Dermis blood vessel endothelial cell (primary cell): Measurements from ENCODE around the gene ZNF587. TPM values are rescaled to one million over a fixed set of nuclear protein-coding genes. Genes with fewer than 3 reads are reported as not detected.
"Not testable (repeated sequence)": the region's sequence is repeated elsewhere in the genome, so short reads cannot be mapped to it uniquely, and the experiment has no call there.

ENCODE experiments used
- DNase-seq: peaks from one replicate; pipeline ENCODE4 v3.0.0; 2010
- total RNA-seq: library from RNA; depleted of rRNA; stranded (reverse); fragments of >200 nt; gene quantifications from 2 replicates; pipeline ENCODE4 v1.2.3, GENCODE V29; 2014

ZNF587 gene
- total RNA-seq, result 29.4 and 36.3 TPM in 2 replicates

DNA sequence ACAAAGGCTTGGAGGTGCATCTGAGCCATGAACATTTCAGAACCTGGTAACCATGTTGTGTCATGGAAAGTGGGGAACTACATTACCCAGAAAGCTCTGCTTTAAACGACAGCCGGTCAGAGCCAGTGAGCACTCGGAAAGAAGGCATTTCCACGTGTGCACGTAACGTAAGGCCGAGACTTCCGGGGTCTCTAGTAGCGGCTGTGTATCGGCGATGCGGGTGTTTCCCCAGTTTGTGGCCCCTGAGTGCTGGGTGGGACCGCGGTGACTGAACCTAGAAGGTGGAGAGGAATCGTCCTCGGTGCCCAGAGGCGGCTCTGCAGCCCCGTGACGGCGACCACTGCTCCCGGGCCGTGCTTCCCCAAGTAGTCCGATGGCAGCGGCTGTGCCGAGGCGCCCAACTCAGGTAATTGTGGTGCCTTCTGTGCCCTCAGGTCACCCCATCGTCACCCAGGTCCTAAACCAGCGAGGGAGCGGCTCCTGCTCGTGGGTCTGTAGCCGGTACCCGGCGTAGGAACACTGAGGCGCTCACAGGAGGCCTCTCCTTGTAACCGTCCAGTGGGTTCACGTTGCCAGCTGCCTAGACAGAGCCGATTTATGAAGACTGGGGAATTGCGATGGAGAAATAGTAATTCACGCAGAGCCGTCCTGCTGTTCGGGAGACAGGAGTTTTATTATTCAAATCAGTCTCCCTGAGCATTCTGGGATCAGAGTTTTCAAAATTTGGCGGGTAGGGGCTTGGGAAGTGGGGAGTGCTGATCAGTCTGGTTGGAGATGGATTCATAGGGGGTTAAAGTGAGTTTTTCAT is at the start of gene ZNF587:
ZNF587 (plus strand) TSS at position 194 of the 808 bp plus-strand sequence; CDS start at position 374, 180 bp downstream.
- DNase-seq, result peak; percentile 88

DNA sequence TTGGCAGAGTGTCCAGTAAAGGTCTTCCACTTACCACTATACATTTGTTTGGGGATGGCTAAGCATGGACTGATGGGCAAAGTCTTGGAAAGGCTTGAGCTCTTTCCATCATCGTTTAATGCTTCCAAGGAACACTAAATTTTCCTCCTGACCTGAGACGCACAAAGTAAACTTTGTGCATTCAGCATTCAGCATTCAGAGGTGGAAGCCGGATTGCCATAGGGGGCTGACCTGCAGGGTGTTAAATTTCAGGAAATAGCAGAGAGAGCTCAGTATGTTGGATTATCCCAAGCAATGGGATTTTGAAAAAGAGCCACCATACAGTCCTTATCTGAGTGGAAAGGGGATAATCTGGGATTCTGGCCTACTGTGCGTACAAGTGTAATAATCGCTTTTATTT is 49.0 kb upstream of the ZNF587 start:
- DNase-seq, result no peak

DNA sequence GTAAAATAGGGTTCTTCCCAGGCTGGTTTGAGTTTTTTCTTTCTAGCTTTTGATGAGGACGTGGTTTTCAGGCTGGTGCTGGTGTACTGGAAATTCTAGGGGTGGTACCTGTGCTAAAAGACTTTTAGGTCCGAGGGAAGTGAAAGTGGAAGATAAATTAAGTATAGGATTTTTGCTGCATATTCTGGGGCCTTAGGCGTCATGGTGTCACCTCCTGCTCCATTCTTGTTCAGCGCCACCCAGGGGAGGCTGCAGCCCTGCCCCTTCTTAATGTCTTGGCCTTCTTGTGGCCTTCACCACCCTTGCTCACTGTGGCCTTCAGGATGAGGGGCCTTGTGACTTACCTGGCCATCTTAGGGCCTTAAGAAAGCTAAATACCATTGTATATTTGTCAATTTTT is 47.4 kb upstream of the ZNF587 start:
- no peak for DNase-seq

DNA sequence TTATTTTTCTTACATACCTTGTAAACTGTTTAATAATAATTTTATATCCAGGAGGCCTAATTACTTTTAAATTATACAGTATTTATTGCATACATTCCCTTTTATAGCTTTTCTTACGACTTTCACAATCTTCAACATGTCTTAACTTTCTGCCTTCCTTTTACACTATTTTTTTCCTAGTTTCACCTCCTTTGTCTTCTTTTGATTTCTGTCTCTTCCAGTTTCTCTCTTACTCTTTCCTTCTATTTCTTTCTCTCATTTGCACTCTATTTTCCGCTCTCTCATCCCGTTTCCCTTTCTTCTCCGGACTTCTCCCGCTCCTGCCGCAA is 46.4 kb upstream of the ZNF587 start:
- DNase-seq, result no peak

DNA sequence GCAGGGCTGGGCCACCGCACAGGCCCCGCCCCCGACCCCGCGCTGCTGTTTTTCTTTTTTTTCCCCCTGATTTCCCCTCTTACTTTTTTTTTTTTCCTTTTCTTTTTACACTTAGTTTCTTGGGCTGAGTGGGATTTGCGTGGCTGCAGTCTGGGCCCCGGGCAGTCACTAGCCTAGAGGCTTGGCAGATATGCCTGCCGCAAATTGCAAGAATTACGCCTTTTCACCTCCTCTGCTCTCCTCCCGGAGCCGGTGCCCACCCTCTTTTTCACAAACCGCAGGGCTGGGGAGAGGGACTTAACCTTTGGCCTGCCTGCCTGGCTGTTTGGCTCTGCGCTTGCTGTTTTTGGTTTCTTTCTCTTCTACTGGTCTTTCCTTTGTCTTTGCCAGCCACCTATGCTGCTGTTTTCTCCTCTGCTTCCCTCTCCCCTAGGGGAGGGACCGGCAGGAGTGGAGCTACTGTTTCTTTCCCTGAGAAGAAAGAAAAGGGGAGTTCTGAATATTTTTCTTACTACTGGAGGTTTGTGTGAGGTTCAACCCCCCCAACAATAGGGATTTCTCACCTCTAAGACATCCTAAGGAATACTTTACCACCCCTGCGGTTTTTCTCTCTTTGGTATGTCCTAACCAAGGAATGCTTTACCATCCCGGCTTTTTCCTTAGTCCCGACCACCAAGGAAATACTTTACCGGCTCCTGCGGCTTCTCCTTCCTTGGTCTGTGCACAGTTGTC is 45.9 kb upstream of the ZNF587 start:
- DNase-seq, result peak; percentile 58

DNA sequence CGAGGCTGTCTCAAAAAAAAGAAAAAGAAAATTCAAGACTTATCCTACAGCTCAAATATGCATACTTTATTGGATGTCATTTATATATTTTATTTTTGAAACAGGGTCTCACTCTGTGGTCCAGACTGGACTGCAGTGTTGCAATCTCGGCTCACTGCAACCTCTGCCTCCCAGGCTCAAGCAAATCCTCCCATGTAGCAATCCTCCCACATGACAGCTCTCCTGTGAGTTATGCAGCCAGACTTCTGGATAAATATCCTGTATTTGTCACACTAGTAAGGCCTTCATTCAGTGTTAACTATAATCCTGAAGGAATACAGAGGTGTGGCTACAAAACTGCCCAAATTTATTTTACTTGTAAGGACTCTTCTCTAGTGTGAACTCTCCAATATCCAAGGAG is 42.1 kb upstream of the ZNF587 start:
- DNase-seq, result no peak

DNA sequence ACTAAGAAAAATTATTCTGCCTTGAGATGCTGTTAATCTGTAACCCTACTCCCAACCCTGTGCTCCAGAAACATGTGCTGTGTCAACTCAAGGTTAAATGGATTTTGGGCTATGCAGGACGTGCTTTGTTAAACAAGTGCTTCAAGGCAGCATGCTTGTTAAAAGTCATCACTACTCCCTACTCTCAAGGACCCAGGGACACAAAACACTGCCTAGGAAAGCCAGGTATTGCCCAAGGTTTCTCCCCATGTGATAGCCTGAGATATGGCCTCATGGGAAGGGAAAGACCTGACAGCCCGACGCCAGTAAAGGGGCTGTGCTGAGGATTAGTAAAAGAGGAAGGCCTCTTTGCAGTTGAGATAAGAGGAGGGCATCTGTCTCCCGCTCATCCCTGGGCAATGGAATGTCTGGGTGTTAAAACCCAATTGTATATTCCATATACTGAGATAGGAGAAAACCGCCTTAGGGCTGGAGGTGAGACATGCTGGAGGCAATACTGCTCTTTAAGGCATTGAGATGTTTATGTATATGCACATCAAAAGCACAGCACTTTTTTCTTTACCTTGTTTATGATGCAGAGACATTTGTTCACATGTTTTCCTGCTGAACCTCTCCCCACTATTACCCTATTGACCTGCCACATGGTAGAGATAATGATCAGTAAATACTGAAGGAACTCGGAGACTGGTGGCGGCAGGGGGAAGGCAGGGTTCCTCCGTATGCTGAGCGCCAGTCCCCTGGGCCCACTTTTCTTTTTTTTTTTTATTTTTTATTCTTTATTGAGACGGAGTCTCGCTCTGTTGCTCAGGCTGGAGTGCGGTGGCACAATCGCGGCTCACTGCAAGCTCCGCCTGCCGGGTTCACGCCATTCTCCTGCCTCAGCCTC is 39.0 kb upstream of the ZNF587 start:
- not testable (repeated sequence) for DNase-seq

DNA sequence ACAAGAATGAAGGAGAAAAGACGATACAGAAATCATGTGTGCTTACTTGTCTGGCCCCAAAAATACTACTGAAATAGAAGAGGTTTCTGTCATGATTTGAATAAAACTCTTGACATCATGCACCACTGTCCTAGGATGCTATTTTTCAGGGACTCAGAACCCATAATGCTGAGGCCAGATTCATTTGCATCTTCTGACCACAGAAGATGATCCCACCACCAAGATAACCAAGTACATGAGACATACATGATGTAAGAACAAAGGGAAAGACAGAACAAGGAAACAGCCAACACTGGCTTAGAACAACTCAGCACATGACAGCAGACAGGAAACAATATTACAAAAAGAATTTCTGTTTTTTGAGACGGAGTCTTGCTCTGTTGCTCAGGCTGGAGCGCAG is 37.4 kb upstream of the ZNF587 start:
- no peak for DNase-seq

DNA sequence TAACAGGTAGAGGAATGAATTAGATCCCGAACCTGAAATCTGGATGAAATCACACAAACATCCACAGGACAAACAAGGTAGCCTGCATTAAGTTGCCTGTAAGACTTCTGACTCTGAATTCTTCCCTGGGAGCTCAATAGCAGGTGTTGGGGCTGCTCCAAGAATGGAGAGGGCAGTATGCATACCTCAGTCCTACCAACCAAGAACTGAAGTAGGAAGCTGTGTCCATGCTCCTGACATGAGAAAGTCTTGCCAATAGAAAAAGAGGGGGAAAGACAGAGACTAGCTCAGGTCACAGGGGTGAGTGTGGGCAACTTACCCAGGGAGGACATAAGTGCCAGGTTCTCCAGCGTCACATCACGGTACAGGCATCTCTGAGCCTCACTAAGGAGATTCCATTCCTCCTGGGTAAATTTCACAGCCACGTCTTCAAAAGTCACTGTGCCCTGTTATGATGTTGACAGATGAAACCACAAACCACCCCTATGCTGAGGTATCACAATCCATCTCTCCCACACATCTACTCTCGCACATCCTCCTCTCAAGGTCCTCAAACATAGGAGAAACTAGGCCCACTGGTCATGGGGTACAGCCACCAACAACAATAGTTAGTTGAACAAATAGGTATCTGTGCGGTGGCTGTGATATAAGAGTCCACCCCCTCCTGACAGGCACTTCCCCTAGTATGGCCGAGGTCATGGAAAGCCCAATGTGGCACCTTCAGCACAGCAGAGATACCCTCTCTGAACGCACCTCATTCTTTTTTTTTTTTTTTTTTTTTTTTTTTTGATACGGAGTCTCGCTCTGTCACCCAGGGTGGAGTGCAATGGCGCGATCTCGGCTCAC is 36.5 kb upstream of the ZNF587 start:
- DNase-seq, result not testable (repeated sequence)

DNA sequence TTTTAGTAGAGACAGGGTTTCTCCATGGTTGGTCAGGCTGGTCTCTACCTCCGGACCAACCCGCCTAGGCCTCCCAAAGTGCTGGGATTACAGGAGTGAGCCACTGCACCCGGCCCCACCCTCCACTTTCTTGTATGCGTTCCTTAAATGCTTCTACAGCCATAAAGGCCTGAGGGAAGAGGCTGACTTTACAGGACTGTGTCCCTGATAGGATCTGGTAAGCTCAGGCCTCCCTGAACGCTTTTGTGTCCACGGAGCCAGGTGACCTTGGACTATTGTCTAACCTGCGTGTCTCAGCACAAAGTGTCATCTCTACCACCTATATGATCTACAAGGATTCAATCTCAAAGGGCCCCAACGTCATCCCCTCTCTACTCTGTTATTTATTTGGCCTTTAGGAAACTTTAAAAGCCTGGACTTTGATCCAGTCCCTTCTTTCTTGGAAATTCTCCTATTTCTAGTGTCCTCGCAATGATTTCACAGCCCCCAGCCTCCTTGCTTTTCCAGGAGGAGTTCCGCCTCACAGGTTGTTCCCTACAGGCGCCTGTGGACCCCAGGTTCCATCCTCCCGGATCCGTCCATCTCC is 35.6 kb upstream of the ZNF587 start:
- no peak for DNase-seq

DNA sequence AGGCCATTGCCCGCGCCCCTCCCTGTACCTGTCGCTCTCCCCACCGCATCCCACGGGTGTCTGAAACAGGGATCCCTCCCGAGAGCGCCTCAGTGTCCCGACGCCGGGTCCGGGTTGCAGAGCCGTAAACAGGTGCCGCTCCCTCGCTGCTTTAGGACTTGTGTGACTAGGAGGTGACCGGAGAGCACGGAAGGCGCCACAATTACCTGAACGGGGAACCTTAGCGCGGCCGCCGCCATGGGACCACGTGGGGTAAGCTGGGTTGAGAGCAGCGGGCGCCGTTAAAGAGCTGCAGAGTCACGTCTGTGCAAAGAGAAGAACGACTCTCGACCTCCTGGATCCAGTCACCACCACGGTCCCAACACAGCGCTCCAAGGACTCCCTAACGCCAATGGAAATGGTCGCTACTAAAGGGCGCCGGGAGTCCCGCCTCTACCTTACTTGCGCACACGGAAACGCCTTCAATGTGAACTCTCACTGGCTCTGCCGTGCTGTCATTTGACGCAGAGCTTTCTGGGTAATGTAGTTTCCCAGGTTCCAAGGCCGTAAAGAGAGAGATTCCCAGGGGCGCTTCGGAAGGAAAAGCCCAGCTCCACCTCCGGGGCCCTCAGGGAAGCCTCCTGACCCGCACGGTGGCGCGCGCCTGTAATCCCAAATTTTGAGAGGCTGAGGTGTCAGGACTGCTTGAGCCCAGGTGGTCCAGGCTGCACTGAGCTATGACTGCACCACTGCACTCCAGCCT is 35.0 kb upstream of the ZNF587 start, which contains the start of gene ZNF552:
ZNF552 (minus strand) TSS at position 409 of the 742 bp plus-strand sequence; CDS start at position 239, 170 bp downstream.
- peak; percentile 94 for DNase-seq

DNA sequence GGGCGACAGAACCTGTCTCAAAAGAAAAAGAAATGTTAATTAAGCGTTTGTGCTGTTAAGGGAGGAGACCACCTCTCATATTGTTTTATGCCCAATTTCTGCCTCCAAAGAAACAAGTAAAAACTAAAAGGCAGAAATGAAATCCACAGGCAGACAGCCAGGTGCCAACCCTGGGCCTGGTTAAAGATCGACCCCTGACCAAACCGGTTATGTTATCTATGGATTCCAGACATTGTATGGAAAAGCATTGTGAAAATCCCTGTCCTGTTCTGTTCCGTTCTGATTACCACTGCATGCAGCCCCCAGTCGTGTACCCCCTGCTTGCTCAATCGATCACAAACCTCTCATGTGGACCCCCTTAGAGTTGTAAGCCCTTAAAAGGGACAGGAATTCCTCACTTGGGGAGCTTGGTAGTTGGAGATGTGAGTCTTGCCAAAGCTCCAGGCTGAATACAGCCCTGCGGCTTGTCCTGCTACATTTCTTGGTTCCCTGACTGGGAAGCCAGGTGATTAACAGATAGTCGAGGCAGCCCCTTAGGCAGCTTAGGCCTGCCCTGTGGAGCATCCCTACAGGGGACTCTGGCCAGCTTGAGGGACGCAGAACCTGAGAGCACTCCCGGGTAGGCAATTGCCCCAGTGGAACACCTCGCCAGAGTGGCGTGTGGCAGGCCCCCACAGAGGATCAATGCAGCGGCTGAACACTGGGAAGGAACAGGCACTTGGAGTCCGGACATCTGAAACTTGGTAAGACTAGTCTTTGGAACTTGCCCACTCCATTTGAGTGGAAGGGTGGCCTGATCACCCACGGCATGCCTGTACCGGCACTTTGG is 34.2 kb upstream of the ZNF587 start:
- no peak for DNase-seq

DNA sequence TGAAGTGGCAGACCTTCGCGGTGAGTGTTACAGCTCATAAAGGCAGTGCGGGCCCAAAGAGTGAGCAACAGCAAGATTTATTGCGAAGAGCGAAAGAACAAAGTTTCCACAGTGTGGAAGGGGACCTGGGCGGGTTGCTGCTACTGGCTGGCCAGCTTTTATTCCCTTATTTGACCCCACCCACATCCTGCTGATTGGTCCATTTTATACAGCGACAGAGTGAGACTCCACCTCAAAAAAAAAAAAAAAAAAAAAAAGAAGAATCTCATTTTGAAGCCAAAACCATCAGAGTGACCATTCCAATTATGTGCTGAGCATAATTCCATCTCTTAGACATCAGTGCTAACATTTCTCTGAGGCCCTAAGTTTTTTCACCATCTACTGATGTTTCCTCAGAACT is 33.0 kb upstream of the ZNF587 start:
- DNase-seq, result no peak

DNA sequence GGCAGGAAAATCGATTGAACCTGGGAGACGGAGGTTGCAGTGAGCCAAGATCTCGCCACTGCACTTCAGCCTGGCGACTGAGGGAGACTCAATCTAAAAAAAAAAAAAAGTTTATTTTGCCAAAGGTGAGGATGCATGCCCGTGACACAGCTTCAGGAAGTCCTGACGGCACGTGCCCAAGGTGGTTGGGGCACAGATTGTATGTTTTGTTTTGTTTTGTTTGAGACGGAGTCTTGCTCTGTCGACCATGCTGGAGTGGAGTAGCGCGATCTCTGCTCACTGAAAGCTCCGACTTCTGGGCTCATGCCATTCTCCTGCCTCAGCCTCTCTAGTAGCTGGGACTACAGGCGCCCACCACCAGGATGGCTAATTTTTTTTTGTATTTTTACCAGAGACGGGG is 31.7 kb upstream of the ZNF587 start:
- DNase-seq, result no peak

DNA sequence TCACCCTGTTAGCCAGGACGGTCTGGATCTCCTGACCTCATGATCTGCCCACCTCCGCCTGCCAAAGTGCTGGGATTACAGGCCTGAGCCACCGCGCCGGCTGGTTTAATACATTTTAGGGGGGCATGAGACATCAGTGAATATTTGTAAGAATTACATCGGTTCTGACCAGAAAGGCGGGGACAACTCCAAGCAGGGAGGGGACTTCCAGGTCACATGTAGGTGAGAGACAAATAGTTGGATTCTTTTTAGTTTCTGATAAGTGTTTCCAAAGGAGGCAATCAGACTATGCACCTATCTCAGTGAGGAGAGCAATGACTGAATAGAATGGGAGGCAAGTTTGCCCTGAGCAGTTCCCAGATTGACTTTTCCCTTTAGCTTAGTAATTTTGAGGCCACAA is 31.3 kb upstream of the ZNF587 start:
- no peak for DNase-seq

DNA sequence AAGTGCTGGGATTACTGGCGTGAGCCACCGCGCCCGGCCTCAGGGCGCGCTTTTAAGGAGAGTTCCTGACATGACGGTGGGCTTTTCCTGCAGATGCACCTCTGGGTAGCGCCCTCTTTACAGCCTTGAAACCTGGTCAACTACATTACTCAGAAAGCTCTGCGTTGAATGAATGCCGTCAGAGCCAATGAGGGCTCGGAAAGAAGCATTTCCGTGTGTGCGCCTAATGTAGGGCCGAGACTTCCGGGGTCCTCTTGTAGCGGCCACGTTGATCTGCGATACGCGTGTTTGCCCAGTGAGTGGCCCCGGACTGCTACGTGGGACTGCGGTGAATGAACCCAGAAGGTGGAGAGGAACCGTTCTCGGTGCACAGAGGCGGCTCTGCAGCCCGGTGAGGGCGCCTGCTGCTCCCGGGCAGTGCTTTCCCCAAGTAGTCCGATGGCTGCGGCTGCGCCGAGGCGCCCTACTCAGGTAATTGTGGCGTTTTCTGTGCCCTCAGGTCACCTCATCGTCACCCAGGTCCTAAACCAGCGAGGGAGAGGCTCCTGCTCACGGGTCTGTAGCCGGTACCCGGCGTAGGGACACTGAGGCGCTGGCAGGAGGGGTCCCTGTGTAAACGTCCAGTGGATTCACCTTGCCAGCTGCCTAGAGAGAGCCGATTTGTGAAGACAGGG is 30.0 kb upstream of the ZNF587 start:
- DNase-seq, result peak; percentile 88

DNA sequence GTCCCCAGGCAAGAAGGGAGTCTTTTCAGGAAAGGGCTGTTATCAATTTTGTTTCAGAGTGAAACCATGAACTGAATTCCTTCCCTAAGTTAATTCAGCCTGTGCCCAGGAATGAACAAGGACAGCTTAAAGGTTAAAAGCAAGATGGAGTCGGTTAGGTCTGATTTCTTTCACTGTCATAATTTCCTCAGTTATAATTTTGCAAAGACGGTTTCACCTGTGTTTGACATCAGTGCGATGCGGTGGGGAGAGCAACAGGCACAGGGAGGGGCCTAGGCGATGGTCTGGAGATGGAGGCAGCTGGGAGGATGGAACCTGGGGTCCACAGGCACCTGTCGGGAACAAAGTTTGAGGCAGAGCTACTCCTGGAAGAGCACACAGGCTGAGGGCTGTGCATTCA is 29.1 kb upstream of the ZNF587 start:
- no peak for DNase-seq

DNA sequence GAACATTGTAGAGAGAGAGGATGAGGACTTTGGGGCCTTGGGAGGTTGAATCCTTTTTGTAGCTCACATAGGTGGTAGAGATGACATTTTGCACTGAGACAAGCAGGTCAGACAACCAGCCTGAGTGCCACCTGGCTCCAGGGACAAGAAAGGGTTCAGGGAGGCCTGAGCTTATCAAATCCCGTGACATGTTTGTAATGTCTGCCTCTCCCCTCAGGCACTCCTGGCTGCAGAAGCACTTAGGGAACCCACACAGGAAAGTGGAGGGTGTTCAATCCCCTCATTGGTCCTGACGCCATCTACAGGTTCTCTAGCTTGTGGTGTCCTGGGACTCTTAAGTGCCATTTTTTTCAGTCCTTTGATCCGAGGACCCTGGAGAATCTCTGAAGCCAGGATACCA is 28.6 kb upstream of the ZNF587 start:
- not testable (repeated sequence) for DNase-seq

DNA sequence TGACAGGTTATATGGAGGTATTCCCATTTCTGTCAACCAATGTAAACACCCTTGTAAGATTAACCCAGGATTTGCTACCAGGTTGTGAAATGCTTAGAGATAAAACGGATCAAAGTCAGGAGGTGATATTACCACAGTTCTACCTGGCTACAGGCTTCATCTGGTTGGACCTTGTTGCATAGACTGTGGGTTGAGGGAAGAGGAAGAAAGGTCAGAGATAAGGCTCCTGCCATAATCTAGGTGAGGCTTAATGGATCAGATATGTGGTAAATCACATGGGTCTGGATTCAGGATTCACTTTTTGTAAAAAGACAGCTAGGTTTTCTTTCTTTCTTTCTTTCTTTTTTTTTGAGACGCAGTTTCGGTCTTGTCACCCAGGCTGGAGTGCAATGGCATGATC is 28.2 kb upstream of the ZNF587 start:
- not testable (repeated sequence) for DNase-seq
